Spleen (tissue), 11 donors: Measurements from ENCODE around the gene DHRSX. TPM values are rescaled to one million over a fixed set of nuclear protein-coding genes. Genes with fewer than 3 reads are reported as not detected.

Source experiments
- DNase-seq: peaks from one replicate; pipeline ENCODE4 v3.0.0-alpha.2; 2020
- H3K27ac ChIP-seq, 8 donors: fragments of 200-600 bp; sonication (generic) in 7 of 8; 1 replicate in 4 of 8; 2 replicates in 4 of 8; pipeline versions ENCODE4 v1.5.0 to v1.8.0; 2016 to 2021; ENCODE audit warnings: inconsistent platforms in 4 of 8, mild to moderate bottlenecking in 4 of 8, moderate library complexity in 1 of 8
- H3K27me3 ChIP-seq, 7 donors: fragments of 200-600 bp; sonication (generic) in 6 of 7; replicated peaks in 1 of 7; 1 replicate in 4 of 7; 2 replicates in 3 of 7; pipeline versions ENCODE4 v1.5.0 to v1.8.0; 2016 to 2021; ENCODE audit warnings: inconsistent platforms in 3 of 7, mild to moderate bottlenecking in 1 of 7
- H3K36me3 ChIP-seq, 6 donors: fragments of 200-600 bp; sonication (generic) in 5 of 6; 1 replicate in 4 of 6; 2 replicates in 2 of 6; pipeline versions ENCODE4 v1.5.0 to v1.8.0; 2016 to 2021; ENCODE audit warnings: inconsistent platforms in 2 of 6
- H3K4me1 ChIP-seq, 6 donors: fragments of 200-600 bp; sonication (generic) in 5 of 6; 1 replicate in 3 of 6; 2 replicates in 3 of 6; pipeline versions ENCODE4 v1.5.0 to v1.8.0; 2016 to 2021; ENCODE audit warnings: inconsistent platforms in 3 of 6
- H3K4me3 ChIP-seq, 8 donors: fragments of 200-600 bp; sonication (generic) in 7 of 8; 1 replicate in 4 of 8; 2 replicates in 4 of 8; pipeline versions ENCODE4 v1.5.0 to v1.8.0; 2016 to 2021; ENCODE audit warnings: inconsistent platforms in 4 of 8, mild to moderate bottlenecking in 4 of 8, moderate library complexity in 2 of 8
- H3K9me3 ChIP-seq, 8 donors: fragments of 200-600 bp; sonication (generic) in 7 of 8; 1 replicate in 4 of 8; 2 replicates in 4 of 8; pipeline versions ENCODE4 v1.5.0 to v1.8.0; 2016 to 2021; ENCODE audit warnings: inconsistent platforms in 4 of 8
- CTCF ChIP-seq, 11 experiments: fragments of 200-600 bp in 7 of 11; fragments of 450-650 bp in 4 of 11; sonication (generic) in 4 of 11; IDR thresholded peaks in 8 of 11; conservative IDR thresholded peaks in 3 of 11; 1 replicate in 7 of 11; 2 replicates in 4 of 11; pipeline versions ENCODE4 v1.4.0 to v1.8.0; 2016 to 2021; ENCODE audit warnings: antibody characterized with exemption in 11 of 11, inconsistent platforms in 4 of 11, mild to moderate bottlenecking in 1 of 11
- POLR2A ChIP-seq, 3 donors: fragments of 450-650 bp; IDR thresholded peaks; one replicate each; pipeline ENCODE4 v1.5.1; 2017; ENCODE audit warnings: antibody characterized with exemption in 3 of 3, mild to moderate bottlenecking in 1 of 3
- POLR2AphosphoS5 ChIP-seq, 3 donors: sonication (generic); formaldehyde crosslinking; IDR thresholded peaks; one replicate each; pipeline ENCODE4 v1.5.1; 2017; ENCODE audit warnings: antibody characterized with exemption in 3 of 3
- whole genome bisulfite sequencing, 5 donors: extraction: QIAGEN DNeasy Blood & Tissue Kit in 3 of 5; methylation state at CpG; one replicate each; pipeline versions ENCODE4 v1.1.5 to v1.1.7; 2013 to 2018; 5-methylcytosine and 5-hydroxymethylcytosine counted together
- intact Hi-C: fragments of 100-400 bp; cut with DNase I; formaldehyde crosslinking; loops from one replicate; pipeline ENCODE4 v1.15.0; 2023; ENCODE audit warnings: low total_unique reads
- polyA plus RNA-seq, 3 donors: library from polyadenylated mRNA; stranded (reverse); fragments of 200-250 nt; gene quantifications; one replicate each; pipeline ENCODE4 v1.2.1, GENCODE V29; 2013
- total RNA-seq, 7 donors: library from RNA; depleted of rRNA in 3 of 7; stranded (reverse); fragments of >200 nt in 3 of 7; fragmentation: NEBNext Ultra II Directional in 4 of 7; extraction: Animal tissue kit (Norgen Biotek cat#: 25700) in 4 of 7; gene quantifications; one replicate each; pipeline versions ENCODE4 v1.1.0 to v1.2.1, GENCODE V29; 2016 to 2021
- donor health status: healthy with polysubstance abuse.
- donor health status: DM: no; HTN: no; CAD: no; lungs with moderate emphysema.
- donor health status: DM: no; HTN: no; CAD: no.
- donor health status: Bipolar disorder and iron deficiency.
- donor health status: healthy.
- donor health status: DM: no; HTN: no; CAD: no.
- donor health status: DM: yes; HTN: yes; CAD: no.

DHRSX gene
- total and polyA plus RNA-seq, 10 donors = 5.5 to 29.6 (median 23.2) TPM

- no peak overlapping the region for H3K27ac ChIP-seq
- 94 to 98% (median 94%) methylated on average over 10 of the region's 10 CpGs for WGBS, 5 donors
- no peak for TF ChIP-seq POLR2AphosphoS5 (IDR thresholded peaks at IDR 0.05)
- no peak for TF ChIP-seq CTCF (IDR thresholded peaks at IDR 0.05 in 8 of 11, conservative IDR thresholded peaks at IDR 0.05 in 3 of 11)
- no peak for TF ChIP-seq POLR2A (IDR thresholded peaks at IDR 0.05)
- DNase-seq = peak; percentile 41
- no peaks in the 10 kb centered on the region for H3K9me3 ChIP-seq
- no peaks in the 10 kb centered on the region for H3K27me3 ChIP-seq
- intact Hi-C loops = no loop called here
- no peak overlapping the region for H3K4me3 ChIP-seq
- no peaks in the 10 kb centered on the region for H3K4me1 ChIP-seq
- peaks cover 0 to 71% (median 12%) of the 10 kb centered on the region in 6 donors for H3K36me3 ChIP-seq
Measured at GRCh38 chrX:2263203-2263602, 237.6 kb downstream of the DHRSX start.

- peaks cover 0 to 71% (median 12%) of the 10 kb centered on the region in 6 donors for H3K36me3 ChIP-seq
- intact Hi-C loops = no loop called here
- WGBS, 5 donors = 78 to 85% (median 82%) methylated on average over 11 to 13 of the region's 13 CpGs
- no peak overlapping the region for H3K4me3 ChIP-seq
- H3K4me1 ChIP-seq = no peaks in the 10 kb centered on the region
- no peaks in the 10 kb centered on the region for H3K27me3 ChIP-seq
- peak; percentile 64 for DNase-seq
- no peak overlapping the region for H3K27ac ChIP-seq
- TF ChIP-seq CTCF (IDR thresholded peaks at IDR 0.05 in 8 of 11, conservative IDR thresholded peaks at IDR 0.05 in 3 of 11) (no peak), POLR2AphosphoS5 (IDR thresholded peaks at IDR 0.05) (no peak)
- H3K9me3 ChIP-seq = no peaks in the 10 kb centered on the region
Measured at GRCh38 chrX:2262668-2263055, 238.1 kb downstream of the DHRSX start.

- 85 to 90% (median 90%) methylated on average over 19 to 20 of the region's 20 CpGs for WGBS, 5 donors
- peak; percentile 61 for DNase-seq
Measured at GRCh38 chrX:2261831-2262667, 238.7 kb downstream of the DHRSX start.

More at GRCh38 chrX:2261831-2262667, 238.7 kb downstream of the DHRSX start:
- no peaks in the 10 kb centered on the region for H3K9me3 ChIP-seq
- H3K36me3 ChIP-seq = peaks cover 0 to 69% (median 12%) of the 10 kb centered on the region in 6 donors
- H3K27ac ChIP-seq = no peak overlapping the region
- no peak for TF ChIP-seq POLR2AphosphoS5 (IDR thresholded peaks at IDR 0.05)
- no peak for TF ChIP-seq POLR2A (IDR thresholded peaks at IDR 0.05)
- no peak for TF ChIP-seq CTCF (IDR thresholded peaks at IDR 0.05 in 8 of 11, conservative IDR thresholded peaks at IDR 0.05 in 3 of 11)
- no peaks in the 10 kb centered on the region for H3K4me1 ChIP-seq
- intact Hi-C loops = no loop called here
- H3K27me3 ChIP-seq = no peaks in the 10 kb centered on the region
- no peak overlapping the region for H3K4me3 ChIP-seq
